H1 (cell line): ENCODE data around the gene ZC3H6. TPM values are rescaled to one million over a fixed set of nuclear protein-coding genes. Genes with fewer than 3 reads are reported as not detected.

Experiments
- CBX8 ChIP-seq: fragments of 300-800, 300-1000 bp; sonication (generic); IDR thresholded peaks from 2 replicates; pipeline ENCODE4 v1.7.1; 2016; ENCODE audit warnings: low read depth, low read length, borderline replicate concordance
- CHD1 ChIP-seq: IDR thresholded peaks from 2 replicates; pipeline ENCODE4 v1.6.1; 2012; ENCODE audit warnings: low read depth, low read length, improper control_type of control experiment
- CREB1 ChIP-seq: IDR thresholded peaks from 2 replicates; pipeline ENCODE4 v1.6.1; 2012; ENCODE audit warnings: inconsistent platforms
- CTBP2 ChIP-seq: IDR thresholded peaks from 2 replicates; pipeline ENCODE4 v1.7.0; 2011; ENCODE audit warnings: borderline replicate concordance, mild to moderate bottlenecking, moderate library complexity, mixed read lengths, low read length; ENCODE audit not compliant: insufficient read depth, insufficient read length
- EP300 ChIP-seq, 2 experiments: IDR thresholded peaks; 1 replicate in 1 of 2; 2 replicates in 1 of 2; pipeline ENCODE4 v1.6.1; 2011 to 2012; ENCODE audit warnings: low read depth in 2 of 2, low read length in 2 of 2, mild to moderate bottlenecking in 2 of 2, borderline replicate concordance in 1 of 2, inconsistent platforms in 1 of 2, moderate library complexity in 1 of 2
- EZH2 ChIP-seq: fragments of 200-600 bp; sonication (generic); IDR thresholded peaks from 2 replicates; pipeline ENCODE4 v1.7.1; 2012; ENCODE audit warnings: low read depth, mild to moderate bottlenecking, moderate library complexity, low read length, inconsistent platforms; ENCODE audit not compliant: severe bottlenecking
- FOSL1 ChIP-seq: IDR thresholded peaks from 2 replicates; pipeline ENCODE4 v1.6.1; 2011; ENCODE audit warnings: mild to moderate bottlenecking, low read depth, low read length, moderate library complexity; ENCODE audit not compliant: insufficient read depth
- KDM4A ChIP-seq: IDR thresholded peaks from one replicate; pipeline ENCODE4 v1.7.1; 2012; ENCODE audit warnings: low read depth, mild to moderate bottlenecking, moderate library complexity, low read length, inconsistent platforms; ENCODE audit not compliant: severe bottlenecking
- KDM5A ChIP-seq: fragments of 200-600 bp; IDR thresholded peaks from 2 replicates; pipeline ENCODE4 v1.7.1; 2012; ENCODE audit warnings: mild to moderate bottlenecking, low read length, inconsistent platforms, mixed read lengths
- NANOG ChIP-seq: IDR thresholded peaks from 2 replicates; pipeline ENCODE4 v1.6.1; 2011; ENCODE audit warnings: low read length, low read depth, mild to moderate bottlenecking, inconsistent platforms; ENCODE audit not compliant: insufficient read depth, poor library complexity, severe bottlenecking
- POLR2A ChIP-seq, 2 experiments: IDR thresholded peaks; 1 replicate in 1 of 2; 2 replicates in 1 of 2; pipeline ENCODE4 v1.6.1; 2011; ENCODE audit warnings: low read depth in 2 of 2, low read length in 2 of 2, mild to moderate bottlenecking in 2 of 2; ENCODE audit errors: control extremely low read depth in 1 of 2
- POLR2AphosphoS5 ChIP-seq: IDR thresholded peaks from 2 replicates; pipeline ENCODE4 v1.6.1; 2011; ENCODE audit warnings: low read depth, low read length
- RBBP5 ChIP-seq: IDR thresholded peaks from 2 replicates; pipeline ENCODE4 v1.7.1; 2012; ENCODE audit warnings: low read depth, mild to moderate bottlenecking, inconsistent platforms, low read length, moderate library complexity, borderline replicate concordance
- SAP30 ChIP-seq: fragments of 300-600 bp; sonication (generic); IDR thresholded peaks from 2 replicates; pipeline ENCODE4 v1.7.1; 2012; ENCODE audit warnings: low read length, moderate library complexity, mild to moderate bottlenecking, inconsistent platforms; ENCODE audit not compliant: insufficient read depth, insufficient replicate concordance
- SIRT6 ChIP-seq: IDR thresholded peaks from one replicate; pipeline ENCODE4 v1.7.1; 2012; ENCODE audit warnings: low read length, inconsistent platforms
- SP4 ChIP-seq: IDR thresholded peaks from 2 replicates; pipeline ENCODE4 v1.6.1; 2012; ENCODE audit warnings: low read length, inconsistent platforms
- SRF ChIP-seq: IDR thresholded peaks from 2 replicates; pipeline ENCODE4 v1.6.1; 2011; ENCODE audit warnings: mild to moderate bottlenecking, low read depth, low read length, moderate library complexity
- SUZ12 ChIP-seq: fragments of 200-600 bp; sonication (generic); IDR thresholded peaks from 2 replicates; pipeline ENCODE4 v1.6.1; 2012; ENCODE audit warnings: mild to moderate bottlenecking, inconsistent platforms, low read length, moderate library complexity, mixed read lengths
- TAF1 ChIP-seq: IDR thresholded peaks from 2 replicates; pipeline ENCODE4 v1.6.1; 2011; ENCODE audit warnings: mild to moderate bottlenecking, low read depth, low read length
- TEAD4 ChIP-seq: IDR thresholded peaks from 2 replicates; pipeline ENCODE4 v1.6.1; 2012; ENCODE audit warnings: low read depth, low read length, inconsistent platforms, mixed read lengths
- ZNF274 ChIP-seq: IDR thresholded peaks from 2 replicates; pipeline ENCODE4 v1.7.0; 2012; ENCODE audit warnings: low read length, borderline replicate concordance; ENCODE audit errors: extremely low read depth
- polyA plus RNA-seq, 7 experiments: library from polyadenylated mRNA; depleted of rRNA in 3 of 7; stranded (reverse) in 5 of 7; unstranded in 2 of 7; fragments of >200 nt in 5 of 7; fragments of 200-250 nt in 2 of 7; gene quantifications; 1 replicate in 5 of 7; 2 replicates in 1 of 7; 4 replicates in 1 of 7; pipeline versions ENCODE4 v1.2.1 to v1.2.3, GENCODE V29; 2011 to 2013; ENCODE audit warnings: missing spikeins in 2 of 7, mixed read lengths in 2 of 7
- total RNA-seq: library from RNA; stranded (reverse); fragmentation: NEBNext Ultra II Directional; extraction: Animal tissue kit (Norgen Biotek cat#: 25700); gene quantifications from 2 replicates; pipeline ENCODE4 v1.2.1, GENCODE V29; 2021
- TF ChIP-seq, protein P1 (sequence below): IDR thresholded peaks from 2 replicates; pipeline ENCODE4 v1.6.1; 2012; ENCODE audit warnings: inconsistent platforms

ZC3H6 gene
- total and polyA plus RNA-seq, 2 of the 8 experiments (the other 6 are each of a cell fraction or from before 2014, with no cell fraction given) = 1.4 to 6.9 TPM

GRCh38 chr2:112254466-112255240 lies 20.7 kb upstream of the ZC3H6 start, which contains the start of gene ZC3H8 (continued):
- TF ChIP-seq, protein P1, sequence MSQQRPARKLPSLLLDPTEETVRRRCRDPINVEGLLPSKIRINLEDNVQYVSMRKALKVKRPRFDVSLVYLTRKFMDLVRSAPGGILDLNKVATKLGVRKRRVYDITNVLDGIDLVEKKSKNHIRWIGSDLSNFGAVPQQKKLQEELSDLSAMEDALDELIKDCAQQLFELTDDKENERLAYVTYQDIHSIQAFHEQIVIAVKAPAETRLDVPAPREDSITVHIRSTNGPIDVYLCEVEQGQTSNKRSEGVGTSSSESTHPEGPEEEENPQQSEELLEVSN = peak; percentile 73
- TF ChIP-seq TEAD4 = no peak
- TF ChIP-seq RBBP5 = 0 out of 2 replicates have a peak, but pooled peaks have one; percentile 27
- no peak for TF ChIP-seq FOSL1
- TF ChIP-seq CTBP2 = no peak
- no peak for TF ChIP-seq SUZ12
- peak; percentile 62; the same call in 1 of the 2 replicates for TF ChIP-seq TAF1
- no peak for TF ChIP-seq SIRT6
- peak; percentile 51 for TF ChIP-seq SAP30
- TF ChIP-seq SP4 = no peak
- TF ChIP-seq KDM4A = peak; percentile 94
- peak; percentile 84 for TF ChIP-seq CREB1
- TF ChIP-seq EP300 (IDR thresholded peaks at IDR 0.05; ENCODE audit: borderline replicate concordance in 1 of 2, low read depth in 2 of 2, low read length in 2 of 2) = 0 out of 3 replicates have a peak, but pooled peaks of 1 of the 2 experiments have one; percentile 7
- no peak for TF ChIP-seq NANOG
- peak in 1 of 2 experiments; percentile 74; a peak in 2 of 3 replicates for TF ChIP-seq POLR2A (IDR thresholded peaks at IDR 0.05; ENCODE audit: control extremely low read depth in 1 of 2, low read depth in 2 of 2, low read length in 2 of 2)
- no peak for TF ChIP-seq ZNF274
- TF ChIP-seq CBX8 = no peak
- TF ChIP-seq CHD1 = no peak
- TF ChIP-seq SRF = no peak
- no peak for TF ChIP-seq KDM5A
- no peak for TF ChIP-seq EZH2
- TF ChIP-seq POLR2AphosphoS5 = no peak; the same call in 1 of the 2 replicates
